Neural crest cell (in vitro differentiated cells): ENCODE results near the gene LMBR1L. TPM values are rescaled to one million over a fixed set of nuclear protein-coding genes. Genes with fewer than 3 reads are reported as not detected.

Experiments used
- DNase-seq: peaks from one replicate; pipeline ENCODE4 v3.0.0; 2021; ENCODE audit warnings: low read depth, mixed read lengths, low spot score
- H3K27ac Mint-ChIP-seq: one replicate; pipeline ENCODE4 v1.8.0; 2021; ENCODE audit warnings: mild to moderate bottlenecking, mixed read lengths; ENCODE audit not compliant: unreplicated experiment
- H3K27me3 Mint-ChIP-seq: 2 replicates; pipeline ENCODE4 v1.8.0; 2021; ENCODE audit warnings: low read depth, mild to moderate bottlenecking, mixed read lengths
- H3K36me3 Mint-ChIP-seq: 2 replicates; pipeline ENCODE4 v1.8.0; 2021; ENCODE audit warnings: low read depth, mild to moderate bottlenecking, mixed read lengths
- H3K4me1 Mint-ChIP-seq: 2 replicates; pipeline ENCODE4 v1.8.0; 2021; ENCODE audit warnings: mixed read lengths
- H3K4me3 Mint-ChIP-seq: one replicate; pipeline ENCODE4 v1.8.0; 2021; ENCODE audit warnings: mild to moderate bottlenecking, mixed read lengths
- H3K9me3 Mint-ChIP-seq: 2 replicates; pipeline ENCODE4 v1.8.0; 2021; ENCODE audit warnings: mixed read lengths
- CTCF ChIP-seq: fragments of 200-600 bp; sonication (generic); conservative IDR thresholded peaks from 2 replicates; pipeline ENCODE4 v1.5.0; 2021; ENCODE audit warnings: antibody characterized with exemption, mild to moderate bottlenecking
- total RNA-seq: library from RNA; stranded (reverse); gene quantifications from 2 replicates; pipeline ENCODE4 v1.2.1, GENCODE V29; 2021

Gene LMBR1L
- total RNA-seq, 1 donor from 2014 or later: 101 TPM

- TF ChIP-seq CTCF: peak; percentile 37
- Mint-ChIP-seq H3K36me3 (no peaks in the 10 kb centered on the region), H3K4me3 (peak overlapping the region; percentile 80), H3K27me3 (peaks cover 64% of the 10 kb centered on the region), H3K27ac (peak overlapping the region; percentile 83), H3K9me3 (no peaks in the 10 kb centered on the region), H3K4me1 (peaks cover 55% of the 10 kb centered on the region)
- DNase-seq: peak; percentile 36
Observed at GRCh38 chr12:49089821-49090773, 20.6 kb downstream of the LMBR1L start.

- Mint-ChIP-seq H3K36me3 (no peaks in the 10 kb centered on the region), H3K27ac (no peak overlapping the region), H3K9me3 (no peaks in the 10 kb centered on the region), H3K4me1 (peaks cover 48% of the 10 kb centered on the region), H3K4me3 (peak overlapping the region; percentile 82), H3K27me3 (peaks cover 59% of the 10 kb centered on the region)
- TF ChIP-seq CTCF: no peak
- DNase-seq: no peak
Observed at GRCh38 chr12:49088932-49089330, 21.7 kb downstream of the LMBR1L start.

- Mint-ChIP-seq H3K27me3 (peaks cover 53% of the 10 kb centered on the region), H3K27ac (no peak overlapping the region), H3K9me3 (no peaks in the 10 kb centered on the region), H3K4me1 (peaks cover 42% of the 10 kb centered on the region), H3K36me3 (no peaks in the 10 kb centered on the region), H3K4me3 (peak overlapping the region; percentile 82)
- peak; percentile 92 for TF ChIP-seq CTCF
- DNase-seq: peak; percentile 76
Observed at GRCh38 chr12:49088150-49088931, 22.3 kb downstream of the LMBR1L start.

GRCh38 chr12:49086116-49086515 lies 24.5 kb downstream of the LMBR1L start:
- Mint-ChIP-seq H3K27me3 (peaks cover 35% of the 10 kb centered on the region), H3K4me3 (no peak overlapping the region), H3K36me3 (no peaks in the 10 kb centered on the region), H3K9me3 (no peaks in the 10 kb centered on the region), H3K4me1 (peaks cover 20% of the 10 kb centered on the region), H3K27ac (no peak overlapping the region)
- TF ChIP-seq CTCF: no peak
- DNase-seq: no peak

- no peak for DNase-seq
- no peak for TF ChIP-seq CTCF
- Mint-ChIP-seq H3K4me1 (peaks cover 12% of the 10 kb centered on the region), H3K36me3 (no peaks in the 10 kb centered on the region), H3K27ac (no peak overlapping the region), H3K9me3 (no peaks in the 10 kb centered on the region), H3K4me3 (no peak overlapping the region), H3K27me3 (peaks cover 22% of the 10 kb centered on the region)
Observed at GRCh38 chr12:49084438-49084837, 26.2 kb downstream of the LMBR1L start.
